ENCODE data around the gene ATRN.

Gene ATRN

DNA sequence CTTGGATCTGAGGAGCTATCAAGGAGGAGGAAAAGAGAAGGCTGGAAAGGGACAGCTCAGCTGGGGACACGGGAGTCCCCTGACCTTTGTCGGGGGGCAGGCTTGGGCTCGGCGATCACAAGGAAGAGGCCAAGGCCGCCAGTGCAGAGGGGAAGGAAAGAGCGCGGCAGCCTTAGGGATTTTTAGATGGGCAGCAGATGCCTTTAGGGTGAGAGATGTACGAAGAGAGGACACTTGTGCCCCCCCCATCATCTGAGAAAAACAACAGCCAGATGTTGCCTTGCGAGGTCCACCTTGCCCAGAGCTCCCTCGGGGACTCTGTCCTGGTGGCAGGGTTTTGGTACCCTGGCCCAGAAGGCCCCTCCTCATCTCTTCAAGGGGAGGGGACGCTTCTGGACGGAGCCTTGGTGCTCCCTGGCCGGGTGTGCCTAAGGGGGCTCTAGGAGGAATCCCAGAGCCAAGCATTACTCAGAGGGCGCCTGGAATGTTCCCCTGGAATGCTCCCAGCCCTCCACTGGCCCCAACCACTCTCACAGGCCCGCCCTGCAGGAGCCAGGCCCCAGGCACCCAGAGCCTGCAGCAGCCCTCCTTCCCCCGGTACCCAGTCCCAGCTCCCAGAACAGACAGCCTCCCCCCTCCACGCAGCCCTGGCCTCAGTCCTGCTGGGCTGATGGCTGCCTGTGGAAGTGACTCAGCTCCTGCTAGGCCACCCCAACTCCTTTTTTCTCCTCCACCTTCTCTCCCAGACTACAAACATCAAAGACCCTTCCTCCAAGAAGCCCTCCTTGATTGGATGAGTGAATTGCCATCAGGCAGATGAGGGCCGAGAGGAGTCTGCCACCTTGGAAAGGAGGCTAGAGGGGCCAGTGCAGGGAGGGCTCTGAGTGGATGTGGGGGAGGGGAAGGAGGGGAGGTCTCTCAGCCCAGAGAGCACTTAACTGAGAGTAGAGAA lies 209.2 kb downstream of the ATRN start:
- DNase-seq, result peak; percentile 76

DNA sequence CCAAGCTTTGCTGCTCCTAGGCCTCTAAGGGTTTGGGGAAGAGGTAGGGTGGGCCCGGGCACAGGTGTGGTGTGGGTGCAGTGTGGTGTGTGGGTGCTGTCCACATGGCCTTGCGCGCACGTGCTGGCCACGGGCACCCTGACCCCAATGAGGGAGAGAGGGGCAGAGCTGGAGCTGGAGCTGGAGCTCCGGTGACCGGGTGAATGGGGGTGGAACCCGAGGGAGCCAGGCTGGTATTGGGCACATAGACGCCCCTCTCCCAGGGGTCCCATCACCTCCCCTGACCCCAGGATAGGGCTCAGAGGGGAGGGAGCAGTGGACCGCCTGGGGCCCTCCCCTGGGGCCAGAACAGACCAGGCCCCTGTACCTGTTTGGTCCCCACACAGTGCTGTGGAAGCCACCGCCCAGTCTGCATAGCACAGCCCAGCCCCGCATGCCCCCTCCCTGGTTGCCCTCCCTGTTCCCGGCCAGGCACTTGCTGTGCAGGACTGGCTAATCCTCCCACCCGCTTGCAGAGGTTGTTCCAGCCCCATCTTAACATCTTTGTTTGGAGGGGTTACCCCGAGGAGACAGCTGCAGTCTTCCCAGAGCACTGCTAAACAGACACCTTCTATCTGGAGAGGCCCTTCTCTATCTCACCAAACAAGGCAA lies 210.0 kb downstream of the ATRN start:
- no peak for DNase-seq

DNA sequence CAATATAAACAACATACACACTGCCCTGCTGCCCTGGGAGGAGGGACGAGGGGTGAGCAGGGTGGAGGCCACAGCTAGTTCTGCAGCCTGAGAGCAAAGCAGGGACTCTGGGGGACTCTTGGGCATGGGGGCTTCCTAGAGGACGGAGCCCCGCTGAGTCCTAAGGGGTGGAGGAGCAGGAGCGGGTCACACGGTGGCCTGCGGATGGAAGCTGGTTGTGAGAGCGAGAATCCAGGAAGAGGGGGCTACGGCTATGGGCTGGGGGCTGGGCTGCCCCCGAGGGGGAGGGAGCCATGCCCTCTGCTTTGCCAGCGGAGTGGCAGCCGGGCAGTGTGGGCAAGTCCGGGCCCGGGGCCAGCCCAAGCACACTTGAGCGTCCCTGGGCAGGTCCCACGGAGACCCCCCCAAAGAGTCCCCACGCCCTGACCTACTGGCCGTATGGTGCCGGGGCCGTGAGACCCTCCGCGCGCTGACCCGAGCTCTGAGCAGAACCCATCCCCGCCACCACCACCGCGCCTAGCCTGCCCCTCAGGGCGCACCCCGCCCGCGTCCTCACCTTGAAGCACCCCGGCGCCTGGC lies 210.6 kb downstream of the ATRN start:
- no peak for DNase-seq

DNA sequence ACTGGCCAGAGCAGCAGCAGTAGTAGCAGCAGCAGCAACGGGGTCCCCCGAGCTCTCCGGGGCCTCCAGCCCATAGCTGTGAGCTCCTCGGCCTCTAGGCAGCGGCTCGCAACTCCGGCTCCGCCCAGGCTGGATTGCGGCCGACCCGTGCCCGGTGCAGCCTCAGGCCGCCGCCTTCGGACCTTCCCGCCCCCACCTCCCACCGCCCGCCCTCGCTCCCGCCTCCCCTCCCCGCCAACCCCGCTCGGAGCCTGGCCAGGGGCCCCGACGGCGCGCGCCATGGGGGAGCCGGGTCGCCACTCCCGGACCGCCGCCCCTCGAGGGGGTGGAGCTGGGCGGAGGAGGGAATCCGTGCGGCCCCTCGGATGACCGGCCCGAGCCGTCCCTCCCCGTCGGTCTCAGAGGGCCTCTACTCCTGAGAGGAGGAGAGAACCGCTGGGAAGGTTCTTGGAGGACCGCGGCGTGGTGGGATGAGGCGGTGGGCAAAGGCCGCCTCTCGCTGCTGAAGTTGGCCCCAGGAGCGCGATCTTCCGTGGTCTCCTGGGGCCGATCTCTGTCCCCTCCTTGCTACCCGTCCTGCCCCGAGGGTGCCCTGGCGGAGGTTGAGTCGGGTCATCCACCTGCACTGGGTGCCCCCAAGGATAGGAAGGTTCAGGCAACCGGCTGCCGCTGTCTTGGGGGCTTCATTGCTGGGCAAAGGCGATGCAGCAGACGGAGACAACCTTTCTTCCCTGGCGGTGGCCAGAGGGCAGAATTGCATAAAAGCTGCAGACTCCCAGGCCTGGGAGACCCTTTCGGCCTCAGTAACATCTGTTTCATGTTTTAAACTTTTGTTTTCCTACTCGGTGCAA lies 211.3 kb downstream of the ATRN start, which contains the start of gene ADAM33:
ADAM33 (minus strand) TSS at position 80 of the 851 bp plus-strand sequence; CDS start at position 74, 6 bp downstream.
- no peak for DNase-seq

DNA sequence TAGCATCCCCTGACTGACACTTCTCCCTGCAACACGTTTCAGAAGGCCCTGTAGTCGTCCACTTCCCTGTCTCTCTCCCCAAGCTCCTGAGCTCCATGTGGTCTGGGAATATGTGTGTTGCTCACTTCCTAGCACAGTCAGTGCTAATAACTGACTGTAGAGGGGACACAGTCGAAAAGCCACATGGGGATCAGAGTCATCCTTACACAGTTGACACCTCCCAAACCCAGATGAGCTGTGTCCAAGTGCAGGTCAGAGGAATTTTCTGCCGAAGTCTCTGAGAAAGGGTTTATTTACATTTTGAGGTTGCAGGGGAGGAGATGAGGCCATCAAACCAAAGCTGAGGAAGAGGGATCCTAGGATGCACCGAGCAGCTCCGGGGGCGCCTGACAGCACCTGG lies 214.5 kb downstream of the ATRN start:
- DNase-seq, result no peak

DNA sequence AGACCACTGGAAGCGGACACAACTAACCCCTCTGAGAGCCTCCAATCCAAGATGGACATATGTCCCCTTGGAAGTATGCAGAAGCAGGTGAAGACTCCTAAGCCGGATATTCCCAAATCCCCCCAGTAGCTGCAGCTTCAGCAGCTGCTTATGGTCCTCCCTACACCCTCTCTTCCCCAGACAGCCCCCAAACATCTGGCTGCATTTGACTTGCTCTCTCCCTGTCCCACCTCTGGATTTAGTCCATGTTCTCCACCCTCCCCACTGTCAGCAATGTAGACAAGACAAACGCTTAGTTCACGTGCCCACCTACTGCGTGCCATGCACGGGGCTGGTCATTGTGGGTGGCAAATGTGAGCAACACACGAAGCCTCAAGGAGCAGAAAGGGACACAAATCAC lies 215.6 kb downstream of the ATRN start:
- no peak for DNase-seq

DNA sequence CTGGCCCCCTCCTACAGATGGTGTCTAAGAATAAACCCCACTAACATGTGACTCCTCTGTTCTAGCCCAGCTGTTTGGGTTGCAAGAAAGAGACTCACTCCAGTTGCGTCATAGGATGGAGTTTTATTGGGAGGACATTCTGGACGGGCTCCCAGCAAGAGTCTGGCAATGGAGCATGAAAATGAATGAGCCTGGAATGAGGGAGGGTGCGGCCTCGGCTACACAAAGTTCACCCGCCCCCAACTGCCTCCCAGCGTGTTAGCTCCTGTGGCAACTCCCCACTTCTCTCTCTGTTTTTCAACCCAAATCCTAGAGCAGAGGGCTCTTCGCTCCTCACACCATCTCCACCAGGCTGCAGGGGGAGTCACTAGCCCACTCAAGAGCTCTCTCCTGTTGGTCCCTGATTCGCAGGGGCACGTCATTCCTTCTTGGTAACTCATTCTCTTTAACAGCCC lies 216.1 kb downstream of the ATRN start:
- peak; percentile 67 for DNase-seq

DNA sequence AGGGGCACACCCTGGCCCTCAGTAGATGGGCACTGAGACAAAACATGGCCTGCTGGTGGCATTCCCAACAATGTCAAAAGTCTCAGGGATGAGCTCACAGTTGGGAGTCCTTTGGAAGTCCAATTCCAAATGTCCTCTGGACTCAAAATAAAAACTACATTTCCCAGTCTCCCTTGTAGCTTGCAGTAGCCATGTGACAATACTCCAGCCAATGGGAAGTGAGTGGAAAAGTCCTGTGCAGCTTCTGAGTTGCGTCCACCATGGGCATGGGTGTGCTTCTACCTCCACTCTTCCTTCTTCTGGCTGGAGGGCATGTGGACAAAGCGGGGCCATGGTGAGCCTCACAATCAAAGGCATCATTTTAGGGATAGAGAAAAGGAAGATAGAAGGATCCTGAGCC lies 216.8 kb downstream of the ATRN start:
- DNase-seq, result peak; percentile 34

DNA sequence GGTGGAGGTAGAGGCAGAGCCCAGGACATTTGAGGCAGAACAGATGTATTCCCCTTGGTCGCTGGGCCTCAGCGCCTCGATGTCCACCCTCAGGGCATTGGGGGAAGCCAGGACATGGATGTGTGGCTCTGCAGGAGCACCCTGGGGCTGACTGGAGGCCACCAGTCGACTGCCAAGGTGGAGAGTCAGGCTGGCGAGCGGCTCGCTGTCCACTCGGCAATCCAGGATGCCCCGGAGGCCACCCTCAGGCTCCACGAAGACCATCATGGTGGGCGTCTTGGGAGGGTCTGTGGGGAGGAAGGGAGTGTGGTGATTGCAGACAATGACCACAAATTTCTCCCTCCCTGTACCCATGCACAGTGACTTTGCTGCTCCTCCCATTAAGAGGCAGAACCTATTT lies 219.2 kb downstream of the ATRN start:
- no peak for DNase-seq

DNA sequence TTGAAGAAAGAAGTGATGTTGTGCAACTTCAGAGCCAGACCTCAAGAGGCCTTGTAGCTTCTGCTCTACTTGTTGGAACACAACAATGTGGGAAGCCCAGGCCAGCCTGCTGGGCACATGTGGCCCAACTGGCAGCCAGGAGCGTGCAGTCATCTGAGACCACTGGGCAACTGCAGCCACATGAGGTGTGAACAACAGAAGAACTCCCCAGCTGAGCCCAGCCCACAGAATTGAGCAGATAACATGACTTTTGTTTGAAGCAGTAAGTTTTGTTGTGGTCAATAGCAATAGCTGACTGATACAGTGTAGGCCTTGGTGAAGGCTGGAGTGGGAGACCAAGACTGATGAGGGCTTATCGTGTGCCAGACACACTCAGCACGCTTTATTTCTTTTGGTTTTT lies 219.6 kb downstream of the ATRN start:
- no peak for DNase-seq

DNA sequence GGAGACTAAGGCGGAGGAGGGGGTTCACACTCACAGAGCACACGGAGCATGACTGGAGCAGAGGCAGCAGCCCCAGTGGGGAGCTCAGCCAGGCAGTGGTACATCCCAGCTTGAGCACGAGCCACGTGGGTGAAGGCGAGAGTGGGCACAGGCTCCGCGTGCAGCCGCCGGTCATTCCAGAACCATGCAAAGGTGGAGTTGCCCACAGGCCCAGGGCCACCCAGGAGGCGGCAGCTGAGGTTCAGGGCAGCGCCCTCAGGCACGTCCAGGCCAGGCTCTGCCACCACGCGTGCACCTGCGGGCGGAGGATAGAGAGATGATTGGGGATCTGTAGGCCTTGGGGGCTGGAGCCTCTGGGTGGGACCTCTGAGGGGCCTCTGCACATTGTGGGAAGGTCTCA lies 220.5 kb downstream of the ATRN start:
- DNase-seq, result no peak

DNA sequence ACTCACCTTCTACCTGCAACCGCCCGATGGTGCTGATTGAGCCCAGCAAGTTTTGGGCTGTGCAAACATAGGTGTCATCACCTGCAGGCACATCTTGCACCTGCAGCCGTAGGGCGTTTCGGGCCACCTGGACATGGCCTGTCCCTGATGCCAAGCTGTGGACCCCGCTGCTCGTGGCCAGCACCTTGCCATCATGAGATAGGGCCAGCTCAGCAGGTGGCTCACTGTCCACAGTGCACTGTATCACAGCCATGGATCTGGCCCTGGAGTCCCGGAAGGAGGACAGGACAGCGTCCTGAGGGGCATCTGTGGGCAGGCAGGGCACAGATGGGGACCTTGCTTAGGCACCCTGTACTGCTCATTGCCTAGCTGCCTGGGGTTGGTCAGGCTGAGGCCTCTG lies 221.1 kb downstream of the ATRN start:
- DNase-seq, result no peak

DNA sequence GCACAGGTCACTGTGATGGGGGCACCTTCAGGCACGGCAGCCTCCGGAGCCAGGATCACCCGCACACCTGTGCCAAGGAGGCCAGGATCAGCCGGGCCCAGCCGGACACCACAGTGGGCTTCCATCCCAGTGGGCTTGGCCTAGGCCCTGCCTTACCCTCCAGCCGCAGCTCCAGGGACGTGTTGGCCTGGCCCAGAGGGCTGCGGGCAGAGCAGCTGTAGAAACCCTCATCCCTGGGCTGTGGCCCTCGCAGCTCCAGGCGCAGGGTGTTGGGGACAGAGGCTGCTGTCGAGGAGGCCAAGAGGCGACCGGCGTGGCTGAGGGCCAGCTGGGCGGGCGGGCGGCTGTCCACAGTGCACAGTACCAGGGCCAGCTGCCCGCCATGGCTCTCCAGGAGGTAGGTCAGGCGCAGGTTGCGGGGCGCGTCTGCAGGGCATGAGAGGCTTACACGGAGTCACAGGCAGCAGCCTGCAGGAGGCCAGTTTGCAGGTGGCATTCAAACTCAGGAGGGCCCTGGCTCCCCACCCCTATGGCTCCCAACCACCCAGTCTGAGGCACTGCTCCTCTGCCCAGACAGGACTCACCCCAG lies 222.0 kb downstream of the ATRN start:
- no peak for DNase-seq

DNA sequence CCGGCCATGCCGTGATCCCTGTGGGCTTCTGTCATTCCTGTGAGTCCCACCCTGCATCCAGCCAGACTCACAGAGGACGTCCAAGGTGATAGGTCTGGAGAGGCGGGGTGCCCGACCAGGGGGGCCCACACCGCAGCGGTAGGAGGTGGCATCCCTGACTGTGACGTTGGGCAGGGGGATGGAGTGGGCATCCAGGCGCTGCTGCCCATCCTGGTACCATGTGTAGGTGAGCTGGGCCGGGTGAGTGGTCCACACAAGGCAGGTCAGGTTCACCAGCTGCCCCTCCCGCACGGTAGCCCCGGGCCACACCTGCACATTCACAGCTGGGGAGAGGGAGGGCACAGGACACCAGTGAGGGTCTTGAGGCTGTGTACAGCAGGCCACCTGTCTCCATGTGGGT lies 222.6 kb downstream of the ATRN start:
- no peak for DNase-seq

DNA sequence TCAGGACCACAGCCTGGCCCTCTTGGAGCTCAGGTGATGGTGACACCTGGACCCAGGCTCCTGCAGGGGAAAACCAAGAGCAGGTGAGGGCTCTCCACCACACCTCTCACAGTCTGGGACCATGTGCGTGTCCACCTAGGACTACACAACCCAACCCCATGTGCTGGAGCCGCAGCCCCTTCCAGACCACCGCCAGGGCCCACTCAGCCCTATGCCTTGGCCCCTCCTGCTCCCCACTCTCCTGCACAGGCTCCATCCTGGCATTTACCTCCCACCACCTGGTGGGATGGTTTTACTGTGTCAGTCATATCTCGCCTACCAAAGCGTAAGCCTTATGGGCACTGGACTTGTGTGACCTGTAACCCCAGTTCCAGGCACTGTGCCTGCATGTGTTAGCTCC lies 224.0 kb downstream of the ATRN start:
- DNase-seq, result no peak

DNA sequence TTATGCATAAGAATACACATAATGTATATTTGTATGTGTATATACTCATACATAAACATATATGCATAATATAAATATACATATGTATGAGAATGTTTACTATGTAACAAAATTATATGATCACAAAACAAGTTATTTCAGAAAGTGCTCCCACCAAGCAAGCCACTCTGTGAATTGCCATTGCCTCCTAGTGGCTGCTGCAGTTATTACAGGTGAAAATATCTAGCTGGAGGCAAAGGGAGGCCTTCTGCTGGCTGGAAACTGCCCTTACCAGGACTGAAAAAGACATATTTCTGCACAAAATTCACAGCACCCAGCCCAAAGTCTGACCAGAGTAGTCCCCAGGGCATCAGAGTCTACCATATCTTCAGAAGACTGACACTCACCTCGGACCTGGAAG lies 225.4 kb downstream of the ATRN start:
- no peak for DNase-seq

DNA sequence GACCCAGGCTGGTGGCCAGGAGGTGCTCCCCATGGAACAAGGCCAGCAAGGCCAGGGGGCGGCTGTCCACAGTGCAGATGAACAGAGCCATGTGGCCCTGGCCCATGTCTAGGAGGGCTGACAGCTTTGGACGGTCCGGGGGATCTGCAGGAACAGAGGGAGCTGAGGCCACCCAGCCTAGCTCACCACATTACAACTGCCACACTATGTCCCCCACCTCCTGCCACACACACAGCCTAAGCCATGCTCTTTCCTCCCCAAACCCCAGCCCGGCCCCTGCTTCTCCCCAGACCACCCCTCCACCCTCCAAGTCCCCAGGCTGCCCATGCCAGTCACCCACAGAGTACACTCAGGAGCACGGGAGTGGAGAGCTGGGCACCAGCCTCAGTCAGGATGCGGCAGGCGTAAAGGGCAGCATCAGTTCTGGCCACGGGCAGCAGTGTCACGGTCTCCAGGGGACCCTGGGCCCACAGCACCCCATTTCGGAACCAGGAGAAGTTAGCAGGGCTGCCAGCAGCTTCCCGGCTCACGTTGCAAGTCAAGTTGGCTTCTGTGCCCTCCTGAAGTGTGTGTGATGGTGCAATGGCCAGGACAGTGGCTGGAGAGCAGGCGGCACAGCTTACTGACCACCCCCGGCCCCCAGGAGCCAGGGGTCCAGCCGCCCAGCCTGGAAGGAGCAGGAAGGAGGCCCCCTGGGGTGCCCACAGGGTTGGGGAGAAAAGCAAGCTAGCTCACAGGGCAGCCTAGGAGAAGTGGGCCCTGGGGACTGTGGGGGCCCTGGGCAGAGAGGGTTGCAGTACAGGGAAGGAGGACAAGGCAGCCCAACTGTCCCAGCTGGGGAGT lies 226.1 kb downstream of the ATRN start:
- DNase-seq, result no peak

DNA sequence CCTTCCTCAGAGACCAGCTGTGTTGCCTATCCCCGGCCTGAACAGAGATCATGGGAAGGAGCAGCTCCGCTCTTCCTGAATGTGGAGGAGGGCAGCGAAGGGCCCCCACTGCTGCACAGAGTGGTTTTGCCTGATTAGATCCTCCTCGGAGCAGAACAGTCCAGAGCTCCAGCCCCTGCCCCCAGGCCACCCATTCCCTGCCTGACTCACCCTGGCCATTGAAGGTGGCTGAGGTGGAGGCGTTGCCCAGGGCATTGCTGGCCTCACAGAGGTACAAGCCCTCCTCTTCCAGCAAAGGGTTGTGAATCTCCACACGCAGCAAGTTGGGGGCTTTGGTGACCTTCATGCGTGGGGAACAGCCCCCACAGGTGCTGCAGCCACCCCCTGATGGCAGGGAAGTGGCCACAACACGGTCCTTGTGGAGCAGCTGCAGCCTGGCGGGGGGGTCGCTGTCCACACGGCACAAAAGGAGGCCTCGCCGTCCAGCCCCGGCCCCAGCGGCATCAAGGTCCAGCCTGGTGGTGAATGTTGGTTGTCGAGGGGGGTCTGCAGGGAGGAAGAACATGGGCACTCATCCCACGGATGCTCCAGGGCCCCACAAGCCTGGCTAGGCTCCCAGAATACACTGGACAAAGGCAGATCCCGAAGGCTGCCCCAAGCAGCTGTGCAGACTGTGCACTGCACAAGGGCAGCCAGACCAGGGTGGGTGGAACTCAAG lies 226.9 kb downstream of the ATRN start:
- DNase-seq, result no peak

DNA sequence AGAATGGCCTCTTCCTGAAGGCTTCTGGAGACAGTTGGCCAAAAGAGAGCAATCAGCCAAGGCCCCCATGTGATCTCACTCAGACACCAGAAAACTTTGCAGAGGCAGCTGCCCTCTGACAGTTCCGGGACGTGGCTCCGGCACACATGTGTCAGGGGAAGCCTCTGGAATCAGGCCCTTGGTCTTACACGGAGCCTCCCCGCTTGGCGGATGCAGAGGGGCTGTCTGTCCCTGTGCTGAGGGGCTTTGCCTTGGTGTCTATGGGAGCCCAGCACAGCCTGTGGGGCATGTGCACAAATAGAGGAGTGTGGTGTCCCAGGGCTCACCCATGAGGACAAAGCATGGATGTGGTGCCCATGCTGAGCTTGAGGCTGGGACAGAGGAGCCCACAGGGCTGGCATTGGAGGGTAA lies 227.8 kb downstream of the ATRN start:
- no peak for DNase-seq

DNA sequence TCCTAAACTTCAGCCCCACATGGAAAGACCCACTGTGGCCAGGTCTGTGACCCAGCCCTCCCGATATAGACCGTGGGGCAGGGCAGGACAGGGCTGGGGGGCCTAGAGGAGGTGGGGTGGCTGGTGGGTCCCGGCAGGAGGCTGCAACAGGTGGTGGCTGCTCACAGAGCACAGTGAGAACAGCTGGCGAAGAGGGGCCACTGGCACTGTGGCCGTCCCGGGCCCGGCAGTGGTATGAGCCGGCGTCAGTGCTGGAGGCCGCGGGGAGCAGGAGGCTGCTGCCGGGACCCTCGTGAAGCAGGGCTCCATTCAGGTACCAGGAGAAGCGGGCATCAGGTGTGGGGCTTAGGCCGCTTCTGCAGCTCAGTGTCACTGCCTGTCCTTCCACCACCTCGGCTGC lies 228.2 kb downstream of the ATRN start:
- no peak for DNase-seq

All from NCI-H226 (cell line).